ENCODE data around the gene FBXO3.
"Not testable (repeated sequence)": the region's sequence is repeated elsewhere in the genome, so short reads cannot be mapped to it uniquely, and the experiment has no call there.

GRCh38 chr11:33822981-33823380 is 48.7 kb upstream of the FBXO3 start:
- not testable (repeated sequence) for TF ChIP-seq POLR2A (IDR thresholded peaks at IDR 0.05); CTCF (IDR thresholded peaks at IDR 0.05 in 4 of 5, conservative IDR thresholded peaks at IDR 0.05 in 1 of 5)
